ENCODE measurements around the gene RRH. TPM values are rescaled to one million over a fixed set of nuclear protein-coding genes. Genes with fewer than 3 reads are reported as not detected.

The RRH gene
- 0.06 TPM in 1 of 5 replicates, not detected in the others for total RNA-seq (2022; extraction: Qiagen RNA extraction; ENCODE audit: low read depth)

DNA sequence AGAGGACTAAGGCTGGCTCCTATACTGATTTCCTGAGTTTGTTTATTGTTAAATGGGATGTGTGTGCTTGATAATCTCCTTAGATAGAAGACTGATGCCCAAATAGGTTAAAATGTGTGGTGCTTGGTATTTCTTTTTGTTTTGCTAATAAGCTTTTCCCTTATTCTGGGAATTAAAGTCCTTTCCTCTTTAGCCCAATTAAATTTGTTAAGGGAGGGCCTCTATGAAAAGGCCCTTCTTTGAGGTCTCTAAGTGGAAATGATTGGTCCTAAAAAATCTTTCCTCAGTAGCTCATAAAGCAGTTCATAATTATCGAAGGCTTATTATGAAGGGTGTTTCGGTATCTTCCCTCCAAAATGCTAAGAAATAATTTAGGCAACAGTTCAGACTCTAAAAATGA is at the start of gene RRH:
Gene RRH, plus strand, starts transcription at position 301 of the 400 bp plus-strand sequence. Its CDS starts 56 bp downstream, at position 357.

DNA sequence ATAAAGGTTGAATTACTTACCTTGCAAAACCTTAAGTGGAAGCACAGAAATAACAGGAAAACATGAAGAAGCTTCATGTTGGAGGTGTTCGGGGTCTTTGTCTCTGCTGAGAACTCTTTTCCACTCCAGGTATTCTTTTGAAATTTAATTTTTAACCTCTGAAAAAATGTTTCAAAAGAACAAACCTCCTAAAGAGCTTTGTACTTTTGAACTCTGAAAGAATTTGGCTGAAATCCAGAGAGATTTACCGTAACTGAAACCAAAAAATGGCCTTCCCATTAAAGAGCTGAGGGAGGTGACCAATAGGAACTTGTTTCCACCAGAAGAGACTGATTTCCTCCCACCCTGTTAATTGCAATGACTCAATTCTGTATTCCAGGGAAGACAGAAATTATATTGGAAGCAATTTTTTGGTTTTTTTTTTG is 25.9 kb upstream of the RRH start, which contains the start of gene CFI:
Gene CFI, minus strand, starts transcription at position 105 of the 425 bp plus-strand sequence. Its CDS starts 28 bp downstream, at position 77.

DNA sequence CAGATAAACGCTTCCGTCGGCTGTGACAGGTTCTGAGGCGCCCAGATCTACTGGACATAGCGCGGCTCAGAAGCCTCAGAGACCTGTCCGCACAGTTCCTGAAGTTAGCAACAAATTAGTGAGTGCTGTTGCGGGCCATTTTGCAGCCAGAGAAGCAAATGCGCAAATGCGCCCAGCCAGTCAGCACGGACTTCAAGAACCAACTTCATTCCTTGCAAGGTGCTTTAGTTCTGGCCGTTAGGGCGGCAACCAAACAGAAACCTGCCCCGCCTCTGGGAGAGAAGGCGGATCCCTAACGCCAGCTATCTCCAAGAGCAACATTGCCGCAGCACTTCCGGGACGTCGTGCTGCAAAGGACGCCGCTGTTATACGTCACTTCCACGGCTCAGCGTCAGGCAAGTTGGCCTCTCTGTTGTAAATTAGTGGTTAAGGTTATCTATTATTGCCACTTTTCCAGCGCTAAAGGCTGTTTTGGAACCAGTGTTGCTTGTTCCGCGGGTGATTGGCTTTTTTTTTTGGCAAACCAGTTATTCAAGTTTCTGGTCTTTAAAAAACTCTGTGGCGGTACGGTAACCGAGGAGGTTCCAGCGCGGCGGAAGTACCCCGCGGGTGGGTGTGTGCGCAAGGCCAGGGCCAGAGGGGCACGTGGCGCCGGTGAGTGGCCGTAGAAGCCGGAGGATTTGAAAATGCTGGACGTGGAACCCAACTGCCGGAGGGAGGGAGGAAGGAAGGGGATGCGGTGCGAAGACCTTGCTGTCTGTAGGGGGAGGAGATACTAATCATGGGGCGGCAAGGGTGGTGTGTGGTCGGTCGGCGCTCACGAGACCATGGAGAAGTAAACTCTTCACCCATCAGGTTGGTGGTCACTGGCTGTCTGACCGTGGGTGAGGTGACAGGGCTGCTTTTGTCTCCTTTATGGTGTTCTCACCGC is 12.4 kb upstream of the RRH start, which contains the start of gene GAR1:
Gene GAR1, plus strand, starts transcription at position 612 of the 931 bp plus-strand sequence. CDS start 403 bp downstream, outside the sequence.

DNA sequence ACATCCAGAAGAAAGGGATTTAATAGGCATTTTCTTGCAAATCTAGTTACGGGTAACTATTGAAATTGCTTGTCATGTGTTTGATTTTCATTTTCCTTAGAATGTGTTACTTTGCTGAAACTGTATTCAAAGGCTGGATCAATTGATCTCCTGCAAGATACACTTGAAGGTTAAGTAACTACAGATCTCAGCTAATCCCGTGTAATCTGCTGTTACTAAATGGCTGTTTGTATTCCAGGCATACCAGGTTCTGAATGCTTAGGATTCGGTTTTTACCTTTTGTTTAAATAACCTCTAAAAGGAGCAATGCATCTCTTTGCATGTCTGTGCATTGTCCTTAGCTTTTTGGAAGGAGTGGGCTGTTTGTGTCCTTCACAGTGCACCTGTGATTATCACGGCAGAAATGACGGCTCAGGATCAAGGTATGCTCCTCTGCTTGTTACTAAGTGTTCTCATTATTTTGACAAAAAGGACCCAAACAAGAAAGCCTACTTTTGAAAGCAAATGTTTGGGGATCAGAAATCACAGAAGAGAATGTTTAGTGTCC is 20.2 kb downstream of the RRH start, which contains the start of gene LRIT3:
Gene LRIT3, plus strand, starts transcription at position 212 of the 547 bp plus-strand sequence. Its CDS starts 95 bp downstream, at position 307.

Other genes starting within 250 kb of the RRH start
- gene CASP6, start 124.5 kb upstream of the RRH start, total RNA-seq (2022; extraction: Qiagen RNA extraction; ENCODE audit: low read depth): 13.5 to 17.3 TPM (median 16.1 TPM) in 5 replicates
- 9.4 to 16.2 TPM (median 11.0 TPM) in 5 replicates for gene PLA2G12A, start 97.9 kb upstream of the RRH start, total RNA-seq (2022; extraction: Qiagen RNA extraction; ENCODE audit: low read depth)
- gene CFI, start 26.0 kb upstream of the RRH start, total RNA-seq (2022; extraction: Qiagen RNA extraction; ENCODE audit: low read depth): 0.38 to 0.86 TPM (median 0.74 TPM) in 5 replicates
- 34.3 to 59.5 TPM (median 42.1 TPM) in 5 replicates for gene GAR1, start 12.2 kb upstream of the RRH start, total RNA-seq (2022; extraction: Qiagen RNA extraction; ENCODE audit: low read depth)
- 0.05 to 0.10 TPM (median 0.06 TPM) in 3 of 5 replicates, not detected in the others for gene LRIT3, start 20.1 kb downstream of the RRH start, total RNA-seq (2022; extraction: Qiagen RNA extraction; ENCODE audit: low read depth)
- gene EGF, start 84.9 kb downstream of the RRH start, total RNA-seq (2022; extraction: Qiagen RNA extraction; ENCODE audit: low read depth): 0.18 to 0.31 TPM (median 0.23 TPM) in 5 replicates

All from A549 treated with RU486 at 1 μM for 4 hours (cell line).